Thyroid gland (tissue), 4 donors: ENCODE data around the gene RHBDL3. TPM values are rescaled to one million over a fixed set of nuclear protein-coding genes. Genes with fewer than 3 reads are reported as not detected.

Experiments
- DNase-seq, 2 donors: peaks; one replicate each; pipeline ENCODE4 v3.0.0-alpha.2; 2019
- H3K27ac ChIP-seq, 3 donors: fragments of 200-600 bp; sonication (generic); 1 replicate in 2 of 3; 2 replicates in 1 of 3; pipeline ENCODE4 v1.5.1; 2016 to 2019; ENCODE audit warnings: mild to moderate bottlenecking in 1 of 3, moderate library complexity in 1 of 3
- H3K27me3 ChIP-seq: fragments of 200-600 bp; sonication (generic); one replicate; pipeline ENCODE4 v1.5.1; 2019
- H3K36me3 ChIP-seq, 2 donors: fragments of 200-600 bp; sonication (generic); one replicate each; pipeline ENCODE4 v1.5.1; 2016 to 2019
- H3K4me1 ChIP-seq, 2 donors: fragments of 200-600 bp; sonication (generic); one replicate each; pipeline ENCODE4 v1.5.1; 2017 to 2019
- H3K4me3 ChIP-seq, 3 donors: fragments of 200-600 bp; sonication (generic); replicated peaks in 1 of 3; 1 replicate in 2 of 3; 2 replicates in 1 of 3; pipeline ENCODE4 v1.5.1; 2016; ENCODE audit warnings: mild to moderate bottlenecking in 1 of 3
- H3K9me3 ChIP-seq: fragments of 200-600 bp; sonication (generic); one replicate; pipeline ENCODE4 v1.5.1; 2017
- CTCF ChIP-seq, 6 experiments: fragments of 200-600 bp in 3 of 6; fragments of 450-650 bp in 3 of 6; sonication (generic) in 3 of 6; IDR thresholded peaks; one replicate each; pipeline ENCODE4 v1.5.1; 2016 to 2019; ENCODE audit warnings: antibody characterized with exemption in 6 of 6, mild to moderate bottlenecking in 2 of 6, inconsistent platforms in 1 of 6, moderate library complexity in 1 of 6
- POLR2A ChIP-seq, 2 donors: fragments of 450-650 bp; IDR thresholded peaks; one replicate each; pipeline ENCODE4 v1.6.1; 2017; ENCODE audit warnings: antibody characterized with exemption in 2 of 2, mild to moderate bottlenecking in 2 of 2, moderate library complexity in 1 of 2
- WGBS, 2 donors: methylation state at CpG; one replicate each; pipeline ENCODE4 v1.1.5; 2017; 5-methylcytosine and 5-hydroxymethylcytosine counted together
- intact Hi-C: fragments of 100-400 bp; cut with DNase I; formaldehyde crosslinking; loops from one replicate; pipeline ENCODE4 v1.15.1; 2023
- microRNA counts, 2 donors: library from miRNA; unstranded; fragments of <30 nt; microRNA quantifications; one replicate each; lab custom pipeline; 2016 to 2017
- microRNA-seq: library from miRNA; unstranded; fragments of <30 nt; microRNA quantifications from one replicate; pipeline ENCODE4, GENCODE V29; 2016
- small RNA-seq: library from RNA; depleted of rRNA; stranded (forward); fragments of <200 nt; gene quantifications from one replicate; pipeline ENCODE3, GENCODE V24; 2016
- total RNA-seq, 4 donors: library from RNA; depleted of rRNA; stranded (reverse); fragments of >200 nt; gene quantifications; one replicate each; pipeline ENCODE4 v1.2.3, GENCODE V29; 2016

Gene RHBDL3
- total RNA-seq, 4 donors from 2014 or later, result 0.15 to 0.22 TPM; not detected in 2

GRCh38 chr17:32370426-32370825, 104.8 kb downstream of the RHBDL3 start:
- DNase-seq, result no peak
- Histone ChIP-seq H3K4me3 (no peak overlapping the region), H3K9me3 (no peaks in the 10 kb centered on the region), H3K36me3 (peaks cover 67 to 72% of the 10 kb centered on the region in 2 donors), H3K27ac (no peak overlapping the region), H3K27me3 (no peaks in the 10 kb centered on the region), H3K4me1 (no peaks in the 10 kb centered on the region)
- no peak for TF ChIP-seq CTCF (IDR thresholded peaks at IDR 0.05)
- TF ChIP-seq POLR2A (IDR thresholded peaks at IDR 0.05), result no peak
- WGBS, 2 donors, result 87 to 90% methylated on average over 1 of the region's 1 CpG
- intact Hi-C loops, result no loop called here

MicroRNAs encoded within 50 kb of the gene (microRNA counts, 767-probe panel; counts per million panel counts)
- 0 to 325 counts per million in 2 donors for microRNA hsa-miR-632 (lab: Ali Mortazavi, UCI)

Small RNA genes within 50 kb of the gene (microRNA-seq; reads per million reads assigned to microRNA genes)
- gene MIR632, result not detected

Small RNA genes within 50 kb of the gene (small RNA-seq; reads per million reads assigned to genes)
- gene UBL5P2, result not detected

Other genes with a start within 250 kb of the RHBDL3 start
- 10 to 100 TPM; 45.1 to 59.1 (median 51.4) TPM for gene RHOT1, start 123.3 kb upstream of the RHBDL3 start, total RNA-seq
- 10 to 100 TPM; 16.1 to 27.7 (median 21.9) TPM for gene C17orf75, start 76.3 kb downstream of the RHBDL3 start, total RNA-seq
- gene ZNF207, start 84.3 kb downstream of the RHBDL3 start, total RNA-seq, result 100 to 1,000 TPM; 155 to 218 (median 194) TPM
- gene PSMD11, start 178.7 kb downstream of the RHBDL3 start, total RNA-seq, result 10 to 100 TPM; 41.3 to 73.8 (median 64.3) TPM
- gene CDK5R1, start 221.2 kb downstream of the RHBDL3 start, total RNA-seq, result under 1 TPM; 0.49 to 0.78 (median 0.58) TPM